Duodenal mucosa (tissue), 2 donors: ENCODE measurements around the gene PYY.
A peak's percentile ranks its signal among the peaks of the same experiment; 100 is the strongest.

Experiments
- H3K27ac ChIP-seq: one replicate; pipeline ENCODE4 v1.7.0; 2013; ENCODE audit warnings: low read depth, low read length
- H3K27me3 ChIP-seq, 2 donors: one replicate each; pipeline ENCODE4 v1.7.0; 2013; ENCODE audit warnings: low read length in 2 of 2, control low read depth in 1 of 2; ENCODE audit not compliant: insufficient read depth in 2 of 2, control insufficient read depth in 1 of 2
- H3K36me3 ChIP-seq, 2 donors: one replicate each; pipeline ENCODE4 v1.7.0; 2013; ENCODE audit warnings: low read length in 2 of 2, control low read depth in 1 of 2; ENCODE audit not compliant: insufficient read depth in 2 of 2, control insufficient read depth in 1 of 2
- H3K4me1 ChIP-seq, 2 donors: one replicate each; pipeline ENCODE4 v1.7.0; 2013; ENCODE audit warnings: low read length in 2 of 2, control low read depth in 1 of 2; ENCODE audit not compliant: insufficient read depth in 2 of 2, control insufficient read depth in 1 of 2
- H3K4me3 ChIP-seq, 2 donors: one replicate each; pipeline ENCODE4 v1.7.0; 2013; ENCODE audit warnings: low read length in 2 of 2, low read depth in 1 of 2
- H3K9ac ChIP-seq, 2 donors: one replicate each; pipeline ENCODE4 v1.7.0; 2013; ENCODE audit warnings: low read length in 2 of 2, low read depth in 1 of 2
- H3K9me3 ChIP-seq, 2 donors: one replicate each; pipeline ENCODE4 v1.7.0; 2013; ENCODE audit warnings: low read length in 2 of 2, control low read depth in 1 of 2; ENCODE audit not compliant: control insufficient read depth in 1 of 2

The PYY gene

GRCh38 chr17:43994272-43995149 is 40.8 kb upstream of the PYY start:
- Histone ChIP-seq H3K27me3 (peaks cover 18 to 20% of the 10 kb centered on the region in 2 donors), H3K27ac (no peak overlapping the region), H3K4me3 (peak overlapping the region in 1 of 2 donors; percentile 49), H3K4me1 (peaks cover 5 to 6% of the 10 kb centered on the region in 2 donors), H3K9ac (no peak overlapping the region), H3K9me3 (no peaks in the 10 kb centered on the region), H3K36me3 (no peaks in the 10 kb centered on the region)

DNA sequence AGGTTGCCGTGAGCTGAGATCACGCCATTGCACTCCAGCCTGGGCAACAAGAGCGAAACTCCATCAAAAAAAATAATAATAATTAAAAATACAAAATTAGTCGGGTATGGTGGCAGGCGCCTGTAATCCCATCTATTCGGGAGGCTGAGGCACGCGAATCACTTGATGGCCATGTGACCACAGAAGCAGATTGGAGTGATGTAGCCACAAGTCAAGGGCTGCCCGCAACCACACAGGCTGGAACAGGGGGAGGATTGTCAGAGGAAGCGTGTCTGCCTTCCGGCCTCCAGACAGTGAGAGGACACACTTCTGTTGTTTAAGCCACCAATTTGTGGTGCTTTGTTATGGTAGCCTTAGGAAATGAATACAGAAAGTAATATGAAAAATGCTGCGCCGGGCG is 38.9 kb upstream of the PYY start:
- Histone ChIP-seq H3K9me3 (no peaks in the 10 kb centered on the region), H3K9ac (no peak overlapping the region), H3K36me3 (no peaks in the 10 kb centered on the region), H3K4me1 (peaks cover 5 to 6% of the 10 kb centered on the region in 2 donors), H3K27me3 (peaks cover 20 to 23% of the 10 kb centered on the region in 2 donors), H3K27ac (no peak overlapping the region), H3K4me3 (no peak overlapping the region)

DNA sequence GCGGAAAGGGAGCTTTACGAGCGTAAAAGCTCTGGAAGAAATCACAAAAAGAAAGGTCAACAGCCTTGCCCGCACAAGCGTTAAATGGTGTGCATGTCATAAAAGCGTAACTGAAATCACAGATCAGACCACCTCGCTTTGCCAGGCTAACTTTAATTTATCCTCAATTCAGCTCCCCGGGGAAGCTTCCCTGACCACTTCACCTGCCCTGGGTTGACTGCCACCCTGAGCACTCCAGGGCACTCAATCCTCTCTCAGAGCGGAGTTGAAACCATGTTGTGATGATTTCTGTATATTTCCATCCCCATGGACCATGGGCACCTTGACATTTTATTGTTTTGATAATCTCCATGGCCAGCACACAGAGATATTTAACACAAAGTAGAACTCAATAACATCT is 34.6 kb upstream of the PYY start:
- Histone ChIP-seq H3K9me3 (no peaks in the 10 kb centered on the region), H3K4me3 (no peak overlapping the region), H3K9ac (no peak overlapping the region), H3K27ac (no peak overlapping the region), H3K27me3 (peaks cover 15 to 17% of the 10 kb centered on the region in 2 donors), H3K4me1 (peaks cover 4 to 10% of the 10 kb centered on the region in 2 donors), H3K36me3 (no peaks in the 10 kb centered on the region)

DNA sequence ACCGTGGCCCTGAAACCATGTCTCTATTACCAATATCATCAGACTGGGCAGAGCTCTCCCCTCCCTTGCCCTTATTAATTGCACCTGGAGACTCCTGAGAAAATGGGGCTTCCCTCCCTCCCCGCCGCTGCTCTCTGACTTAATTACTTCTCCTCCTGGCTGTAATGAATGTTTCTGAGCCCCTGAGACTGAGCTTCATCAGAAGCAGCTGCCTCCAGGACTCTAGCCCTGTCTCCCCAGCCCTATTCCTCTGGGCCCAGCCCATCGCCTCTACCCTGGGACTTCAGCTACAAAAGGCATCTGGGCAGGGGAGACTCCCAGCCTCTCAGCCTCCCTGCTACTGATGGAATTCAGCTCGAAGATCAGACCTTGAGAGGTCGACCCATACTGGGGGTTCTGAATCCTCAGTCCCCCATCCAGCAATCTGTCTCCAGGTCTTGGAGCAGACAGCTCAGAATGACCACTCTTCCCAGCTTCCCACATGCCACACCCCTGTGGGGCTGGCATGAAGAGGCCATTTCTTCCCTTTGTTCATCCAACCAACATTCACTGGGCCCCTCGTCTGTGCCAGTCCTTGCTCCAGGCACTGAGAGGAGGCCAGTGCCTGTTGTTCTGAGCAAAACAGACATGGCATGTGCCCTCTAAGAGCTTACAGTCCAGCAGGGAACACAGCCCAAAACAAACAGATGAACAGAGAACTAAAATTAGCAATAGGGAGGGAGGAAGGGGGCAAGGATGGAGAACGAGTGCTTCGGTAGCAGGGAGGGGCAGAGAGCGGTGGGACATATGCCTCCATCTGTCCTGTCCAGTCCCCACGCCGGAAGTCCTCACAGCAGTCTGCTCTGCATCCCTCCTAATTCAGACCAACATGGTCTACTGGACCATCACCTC is 33.6 kb upstream of the PYY start:
- peaks cover 20 to 25% of the 10 kb centered on the region in 2 donors for H3K27me3 ChIP-seq
- H3K9me3 ChIP-seq: no peaks in the 10 kb centered on the region
- H3K36me3 ChIP-seq: no peaks in the 10 kb centered on the region
- H3K4me1 ChIP-seq: peaks cover 6 to 12% of the 10 kb centered on the region in 2 donors
- no peak overlapping the region for H3K27ac ChIP-seq
- no peak overlapping the region for H3K9ac ChIP-seq
- H3K4me3 ChIP-seq: no peak overlapping the region

- no peak overlapping the region for H3K9ac ChIP-seq
- H3K27ac ChIP-seq: no peak overlapping the region
- peaks cover 6 to 12% of the 10 kb centered on the region in 2 donors for H3K4me1 ChIP-seq
- H3K27me3 ChIP-seq: peaks cover 28 to 32% of the 10 kb centered on the region in 2 donors
- no peak overlapping the region for H3K4me3 ChIP-seq
- no peaks in the 10 kb centered on the region for H3K36me3 ChIP-seq
- H3K9me3 ChIP-seq: no peaks in the 10 kb centered on the region
These were observed 32.7 kb upstream of the PYY start for GRCh38 chr17:43986225-43986981.

GRCh38 chr17:43984521-43984920 is 30.8 kb upstream of the PYY start:
- H3K9ac ChIP-seq: no peak overlapping the region
- peak overlapping the region in 1 of 2 donors; percentile 49 for H3K4me3 ChIP-seq
- H3K27me3 ChIP-seq: peaks cover 32 to 35% of the 10 kb centered on the region in 2 donors
- no peak overlapping the region for H3K27ac ChIP-seq
- peaks cover 6 to 12% of the 10 kb centered on the region in 2 donors for H3K4me1 ChIP-seq
- H3K36me3 ChIP-seq: no peaks in the 10 kb centered on the region
- H3K9me3 ChIP-seq: no peaks in the 10 kb centered on the region

GRCh38 chr17:43983515-43984411 is 30.0 kb upstream of the PYY start:
- H3K4me3 ChIP-seq: peak overlapping the region; percentile 47 to 49
- no peak overlapping the region for H3K27ac ChIP-seq
- H3K9me3 ChIP-seq: no peaks in the 10 kb centered on the region
- H3K9ac ChIP-seq: no peak overlapping the region
- H3K4me1 ChIP-seq: peaks cover 6 to 12% of the 10 kb centered on the region in 2 donors
- H3K27me3 ChIP-seq: peaks cover 32 to 39% of the 10 kb centered on the region in 2 donors
- H3K36me3 ChIP-seq: no peaks in the 10 kb centered on the region

DNA sequence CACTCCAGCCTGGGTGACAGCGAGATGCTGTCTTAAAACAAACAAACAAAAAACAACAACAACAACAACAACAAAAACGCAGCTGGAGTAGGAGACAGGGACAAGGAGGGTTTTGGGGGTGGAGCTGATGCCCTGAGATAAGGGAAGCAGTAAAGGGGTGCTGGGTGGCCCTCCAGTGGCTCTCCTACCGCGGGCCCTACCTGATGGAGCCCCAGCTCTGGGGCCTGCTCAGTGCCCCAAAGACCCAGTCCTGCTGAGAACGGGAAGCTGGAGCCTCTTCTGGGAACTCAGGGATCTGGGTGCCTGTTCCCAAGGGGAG is 29.4 kb upstream of the PYY start:
- Histone ChIP-seq H3K36me3 (no peaks in the 10 kb centered on the region), H3K4me1 (peaks cover 6 to 12% of the 10 kb centered on the region in 2 donors), H3K4me3 (peak overlapping the region; percentile 47 to 49), H3K27me3 (peaks cover 32 to 42% of the 10 kb centered on the region in 2 donors), H3K9ac (no peak overlapping the region), H3K27ac (no peak overlapping the region), H3K9me3 (no peaks in the 10 kb centered on the region)

DNA sequence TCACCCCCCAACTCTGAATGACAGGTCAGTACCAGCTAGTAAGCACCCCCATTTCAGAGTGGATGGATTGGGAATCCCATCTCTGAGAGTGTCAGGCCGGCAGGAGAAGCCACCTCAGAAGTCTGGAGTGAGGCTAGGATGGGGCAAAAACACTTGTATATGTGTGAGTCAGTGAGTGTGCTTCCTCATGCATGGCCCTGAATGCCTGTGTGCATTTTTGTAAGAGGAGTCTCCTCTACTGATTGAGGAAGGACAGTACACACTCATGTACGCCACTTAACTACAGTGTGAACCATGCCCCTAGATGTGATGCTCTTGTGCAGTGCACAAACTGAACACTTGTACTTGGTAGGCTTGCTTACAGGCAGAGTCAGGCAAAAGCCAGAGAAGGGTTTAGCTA is 28.4 kb upstream of the PYY start:
- no peaks in the 10 kb centered on the region for H3K36me3 ChIP-seq
- peaks cover 6 to 12% of the 10 kb centered on the region in 2 donors for H3K4me1 ChIP-seq
- no peak overlapping the region for H3K27ac ChIP-seq
- no peak overlapping the region for H3K9ac ChIP-seq
- H3K4me3 ChIP-seq: no peak overlapping the region
- H3K27me3 ChIP-seq: peaks cover 24 to 40% of the 10 kb centered on the region in 2 donors
- no peaks in the 10 kb centered on the region for H3K9me3 ChIP-seq
